ENCODE measurements around the gene ZMYND8. TPM values are rescaled to one million over a fixed set of nuclear protein-coding genes. Genes with fewer than 3 reads are reported as not detected.
"Not testable (repeated sequence)": the region's sequence is repeated elsewhere in the genome, so short reads cannot be mapped to it uniquely, and the experiment has no call there.

ZMYND8 gene
- total RNA-seq, 4 donors from 2014 or later: 44.6 to 78.6 (median 65.8) TPM

DNA sequence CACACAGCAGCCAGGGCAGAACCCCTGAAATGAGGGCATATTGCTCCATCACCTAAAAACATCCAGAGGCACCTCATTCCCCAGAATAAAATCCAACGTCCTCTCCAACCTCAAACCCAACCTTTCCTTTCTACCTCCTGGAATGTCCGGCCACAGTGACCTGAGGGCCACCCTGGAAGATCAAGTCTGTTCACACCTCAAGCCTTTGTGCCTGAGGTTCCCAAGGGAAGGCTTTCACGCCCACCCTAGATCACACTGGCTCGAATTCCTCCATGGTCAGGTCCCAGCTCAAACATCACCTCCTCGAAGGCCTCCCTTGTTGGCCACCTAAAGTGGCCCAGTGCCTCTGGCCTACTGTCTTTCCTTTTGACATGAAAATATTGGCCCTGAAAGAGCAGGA is 88.9 kb downstream of the ZMYND8 start:
- Histone ChIP-seq H3K9me3 (no peaks in the 10 kb centered on the region), H3K27me3 (no peaks in the 10 kb centered on the region), H3K4me1 (peaks cover 23 to 44% (median 37%) of the 10 kb centered on the region in 4 donors), H3K4me3 (no peak overlapping the region), H3K36me3 (peaks cover 6 to 70% (median 45%) of the 10 kb centered on the region in 4 donors), H3K27ac (replicated peaks in 1 of 4) (no peak overlapping the region)
- intact Hi-C loops (cut with DNase I): no loop called here
- DNase-seq (ENCODE audit: extremely low spot score): no peak
- WGBS: 92% methylated on average over 5 of the region's 5 CpGs
- TF ChIP-seq POLR2AphosphoS5 (IDR thresholded peaks at IDR 0.05) (no peak), EP300 (IDR thresholded peaks at IDR 0.05) (no peak), POLR2A (IDR thresholded peaks at IDR 0.05; ENCODE audit: low read depth) (no peak)
- TF ChIP-seq, protein P1, sequence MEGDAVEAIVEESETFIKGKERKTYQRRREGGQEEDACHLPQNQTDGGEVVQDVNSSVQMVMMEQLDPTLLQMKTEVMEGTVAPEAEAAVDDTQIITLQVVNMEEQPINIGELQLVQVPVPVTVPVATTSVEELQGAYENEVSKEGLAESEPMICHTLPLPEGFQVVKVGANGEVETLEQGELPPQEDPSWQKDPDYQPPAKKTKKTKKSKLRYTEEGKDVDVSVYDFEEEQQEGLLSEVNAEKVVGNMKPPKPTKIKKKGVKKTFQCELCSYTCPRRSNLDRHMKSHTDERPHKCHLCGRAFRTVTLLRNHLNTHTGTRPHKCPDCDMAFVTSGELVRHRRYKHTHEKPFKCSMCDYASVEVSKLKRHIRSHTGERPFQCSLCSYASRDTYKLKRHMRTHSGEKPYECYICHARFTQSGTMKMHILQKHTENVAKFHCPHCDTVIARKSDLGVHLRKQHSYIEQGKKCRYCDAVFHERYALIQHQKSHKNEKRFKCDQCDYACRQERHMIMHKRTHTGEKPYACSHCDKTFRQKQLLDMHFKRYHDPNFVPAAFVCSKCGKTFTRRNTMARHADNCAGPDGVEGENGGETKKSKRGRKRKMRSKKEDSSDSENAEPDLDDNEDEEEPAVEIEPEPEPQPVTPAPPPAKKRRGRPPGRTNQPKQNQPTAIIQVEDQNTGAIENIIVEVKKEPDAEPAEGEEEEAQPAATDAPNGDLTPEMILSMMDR (IDR thresholded peaks at IDR 0.05): no peak

DNA sequence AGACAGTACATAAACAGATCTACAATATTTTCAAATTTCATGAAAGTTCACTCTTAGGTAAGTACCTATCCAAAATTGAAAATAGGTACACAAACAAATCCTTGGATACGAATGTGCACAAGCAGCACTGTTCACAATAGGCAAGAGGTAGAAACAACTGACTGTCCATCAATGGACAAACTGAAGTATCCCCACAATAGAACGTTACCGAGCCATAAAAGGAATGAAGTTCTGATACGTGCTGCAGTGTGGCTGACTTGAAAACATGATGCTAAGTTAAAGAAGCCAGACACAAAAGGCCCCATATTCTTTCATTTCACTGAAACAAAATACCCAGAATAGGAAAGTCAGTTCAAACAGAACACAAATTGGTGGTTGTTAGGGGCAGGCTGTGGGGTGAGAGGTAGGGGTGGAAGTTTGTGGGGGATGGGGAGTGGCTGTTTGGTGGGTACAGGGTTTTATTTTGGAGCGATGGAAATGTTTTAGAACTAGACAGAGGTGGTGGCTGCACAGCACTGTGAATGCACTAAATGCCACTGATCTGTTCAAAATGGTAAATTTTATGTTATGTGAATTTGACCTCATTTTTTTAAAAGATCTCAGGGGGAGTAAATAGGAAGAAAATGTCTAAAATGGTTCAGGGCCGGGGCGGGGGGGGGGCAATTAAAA is 89.5 kb downstream of the ZMYND8 start:
- WGBS: 50% methylated on average over 6 of the region's 7 CpGs
- intact Hi-C loops (cut with DNase I): no loop called here

DNA sequence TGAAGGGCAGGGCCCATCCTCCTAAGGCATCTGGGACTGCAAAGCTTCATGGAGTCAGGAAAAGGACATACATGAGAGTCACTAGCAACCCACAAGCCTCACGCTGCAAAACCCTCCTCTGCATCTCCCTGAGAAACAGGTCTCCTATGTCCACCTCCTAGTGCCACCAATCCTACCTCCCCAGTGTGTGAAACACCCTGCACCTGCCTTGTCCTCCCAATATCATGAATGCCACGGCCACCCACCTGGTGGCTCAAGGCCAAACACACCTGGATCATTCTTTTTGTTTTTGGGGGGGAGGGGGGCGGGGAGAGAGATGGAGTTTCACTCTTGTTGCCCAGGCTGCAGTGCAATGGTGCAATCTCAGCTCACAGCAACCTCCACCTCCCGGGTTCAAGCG is 90.5 kb downstream of the ZMYND8 start:
- Histone ChIP-seq H3K4me1 (peaks cover 21 to 42% (median 35%) of the 10 kb centered on the region in 4 donors), H3K27ac (replicated peaks in 1 of 4) (no peak overlapping the region), H3K4me3 (no peak overlapping the region), H3K36me3 (peaks cover 15 to 73% (median 51%) of the 10 kb centered on the region in 4 donors), H3K27me3 (no peaks in the 10 kb centered on the region), H3K9me3 (no peaks in the 10 kb centered on the region)
- intact Hi-C loops (cut with DNase I): no loop called here
- WGBS: 93% methylated on average over 5 of the region's 5 CpGs
- DNase-seq (ENCODE audit: extremely low spot score): no peak
- TF ChIP-seq POLR2AphosphoS5 (IDR thresholded peaks at IDR 0.05): no peak
- TF ChIP-seq, protein P1 (IDR thresholded peaks at IDR 0.05): no peak
- no peak for TF ChIP-seq EP300 (IDR thresholded peaks at IDR 0.05)
- TF ChIP-seq POLR2A (IDR thresholded peaks at IDR 0.05; ENCODE audit: low read depth): no peak

More for the DNA sequence above, 89.5 kb downstream of the ZMYND8 start:
- Histone ChIP-seq H3K4me1 (peaks cover 21 to 42% (median 35%) of the 10 kb centered on the region in 4 donors), H3K4me3 (no peak overlapping the region), H3K27me3 (no peaks in the 10 kb centered on the region), H3K36me3 (peaks cover 9 to 73% (median 48%) of the 10 kb centered on the region in 4 donors), H3K9me3 (no peaks in the 10 kb centered on the region), H3K27ac (replicated peaks in 1 of 4) (peak overlapping the region in 1 of 4 donors; percentile 22)
- DNase-seq (ENCODE audit: extremely low spot score): no peak
- TF ChIP-seq POLR2A (IDR thresholded peaks at IDR 0.05; ENCODE audit: low read depth) (no peak), EP300 (IDR thresholded peaks at IDR 0.05) (no peak), POLR2AphosphoS5 (IDR thresholded peaks at IDR 0.05) (no peak)
- TF ChIP-seq, protein P1 (IDR thresholded peaks at IDR 0.05): no peak

DNA sequence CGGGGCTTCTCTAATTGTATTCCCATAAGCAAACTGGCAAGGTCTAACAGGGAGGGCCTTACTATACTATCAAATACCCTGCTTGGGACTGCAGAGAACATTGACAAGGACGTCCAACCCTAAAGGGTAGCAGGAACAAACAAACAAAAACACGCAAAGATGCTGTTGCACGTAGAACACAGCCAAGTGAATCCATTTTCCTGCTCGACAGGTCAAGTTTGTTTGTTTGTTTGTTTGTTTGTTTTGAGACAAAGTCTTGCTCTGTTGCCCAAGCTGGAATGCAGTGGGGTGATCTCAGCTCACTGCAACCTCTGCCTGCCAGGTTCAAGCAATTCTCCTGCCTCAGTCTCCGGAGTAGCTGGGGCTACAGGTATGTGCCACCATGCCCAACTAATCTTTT is 91.3 kb downstream of the ZMYND8 start:
- Histone ChIP-seq H3K9me3 (no peaks in the 10 kb centered on the region), H3K36me3 (peaks cover 15 to 76% (median 53%) of the 10 kb centered on the region in 4 donors), H3K27me3 (no peaks in the 10 kb centered on the region), H3K27ac (replicated peaks in 1 of 4) (no peak overlapping the region), H3K4me1 (peaks cover 21 to 42% (median 35%) of the 10 kb centered on the region in 4 donors), H3K4me3 (no peak overlapping the region)
- no peak for TF ChIP-seq POLR2AphosphoS5 (IDR thresholded peaks at IDR 0.05)
- no peak for TF ChIP-seq POLR2A (IDR thresholded peaks at IDR 0.05; ENCODE audit: low read depth)
- TF ChIP-seq, protein P1 (IDR thresholded peaks at IDR 0.05): no peak
- no peak for TF ChIP-seq EP300 (IDR thresholded peaks at IDR 0.05)
- no peak for DNase-seq (ENCODE audit: extremely low spot score)
- intact Hi-C loops (cut with DNase I): no loop called here
- WGBS: 94% methylated on average over 6 of the region's 6 CpGs

DNA sequence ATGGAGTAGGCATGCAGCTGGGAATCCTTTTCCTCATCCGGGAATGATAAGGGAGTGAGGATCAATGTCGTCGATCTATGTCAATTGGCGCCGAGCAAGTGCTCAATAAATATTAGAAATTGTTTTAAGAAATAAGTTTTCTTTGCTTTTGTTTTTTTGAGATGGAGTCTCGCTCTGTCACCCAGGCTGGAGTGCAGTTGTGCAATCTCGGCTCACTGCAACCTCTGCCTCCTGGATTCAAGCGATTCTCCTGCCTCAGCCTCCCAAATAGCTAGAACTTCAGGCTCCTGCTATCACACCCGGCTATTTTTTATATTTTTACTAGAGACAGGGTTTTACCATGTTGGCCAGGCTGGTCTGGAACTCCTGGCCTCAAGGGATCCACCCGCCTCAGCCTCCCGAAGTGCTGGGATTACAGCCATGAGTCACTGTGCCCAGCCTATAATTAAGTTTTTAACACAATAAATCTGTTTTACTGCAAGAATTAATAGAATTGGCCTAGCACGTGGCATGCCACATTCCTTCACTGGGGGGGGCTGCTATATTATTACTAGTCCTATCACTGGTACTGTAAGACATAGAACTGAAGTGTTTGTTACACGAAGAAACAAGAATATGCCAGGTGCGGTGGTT is 92.2 kb downstream of the ZMYND8 start:
- H3K9me3 ChIP-seq; DNase-seq (ENCODE audit: extremely low spot score); H3K27me3 ChIP-seq; H3K4me3 ChIP-seq; intact Hi-C loops (cut with DNase I): not testable (repeated sequence)
- H3K4me1 ChIP-seq: peaks cover 26 to 36% (median 30%) of the 10 kb centered on the region in 4 donors
- H3K27ac ChIP-seq (replicated peaks in 1 of 4): peak overlapping the region in 3 of 4 donors; percentile 49 to 62 (median 61)
- 79% methylated on average over 14 of the region's 14 CpGs for WGBS
- peaks cover 15 to 78% (median 52%) of the 10 kb centered on the region in 4 donors for H3K36me3 ChIP-seq
